HG03469 (cell line): Measurements from ENCODE around the gene EXOC3.
A peak's percentile ranks its signal among the peaks of the same experiment; 100 is the strongest.
"Not testable (repeated sequence)": the region's sequence is repeated elsewhere in the genome, so short reads cannot be mapped to it uniquely, and the experiment has no call there.

Source experiments
- ATAC-seq: cut with Tn5 transposase; IDR thresholded peaks from one replicate; pipeline ENCODE4 v1.9.1; 2021; ENCODE audit warnings: mild to moderate bottlenecking, moderate library complexity, moderate number of reproducible peaks; ENCODE audit not compliant: unreplicated experiment

Gene EXOC3

GRCh38 chr5:472076-472655 lies 29.2 kb downstream of the EXOC3 start:
- peak; percentile 2 for ATAC-seq

GRCh38 chr5:472656-473550 lies 29.9 kb downstream of the EXOC3 start:
- peak; percentile 42 for ATAC-seq

- ATAC-seq = peak; percentile 9
Measured at GRCh38 chr5:473551-474192, 30.7 kb downstream of the EXOC3 start.

GRCh38 chr5:474232-474839 lies 31.4 kb downstream of the EXOC3 start:
- ATAC-seq = not testable (repeated sequence)

- ATAC-seq = no peak
Measured at GRCh38 chr5:474840-475661, 32.1 kb downstream of the EXOC3 start.

- ATAC-seq = no peak
Measured at GRCh38 chr5:475704-476101, 32.7 kb downstream of the EXOC3 start.

GRCh38 chr5:476102-476813 lies 33.3 kb downstream of the EXOC3 start:
- no peak for ATAC-seq

- ATAC-seq = no peak
Measured at GRCh38 chr5:476814-477175, 33.8 kb downstream of the EXOC3 start.

- no peak for ATAC-seq
Measured at GRCh38 chr5:477247-477646, 34.3 kb downstream of the EXOC3 start.

- no peak for ATAC-seq
Measured at GRCh38 chr5:477871-478270, 34.9 kb downstream of the EXOC3 start.

GRCh38 chr5:478369-478981 lies 35.5 kb downstream of the EXOC3 start:
- no peak for ATAC-seq

- ATAC-seq = no peak
Measured at GRCh38 chr5:478982-479535, 36.1 kb downstream of the EXOC3 start.

GRCh38 chr5:479566-480319 lies 36.8 kb downstream of the EXOC3 start:
- ATAC-seq = no peak

- ATAC-seq = no peak
Measured at GRCh38 chr5:481347-481746, 38.4 kb downstream of the EXOC3 start.

- no peak for ATAC-seq
Measured at GRCh38 chr5:482021-482420, 39.0 kb downstream of the EXOC3 start.

- no peak for ATAC-seq
Measured at GRCh38 chr5:482506-482905, 39.5 kb downstream of the EXOC3 start.

GRCh38 chr5:483011-483410 lies 40.0 kb downstream of the EXOC3 start:
- no peak for ATAC-seq

GRCh38 chr5:483434-484140 lies 40.6 kb downstream of the EXOC3 start:
- ATAC-seq = no peak
